Measurements from ENCODE around the gene XPNPEP3.

GRCh38 chr22:40844951-40845350, 12.0 kb upstream of the XPNPEP3 start:
- TF ChIP-seq, protein P1, sequence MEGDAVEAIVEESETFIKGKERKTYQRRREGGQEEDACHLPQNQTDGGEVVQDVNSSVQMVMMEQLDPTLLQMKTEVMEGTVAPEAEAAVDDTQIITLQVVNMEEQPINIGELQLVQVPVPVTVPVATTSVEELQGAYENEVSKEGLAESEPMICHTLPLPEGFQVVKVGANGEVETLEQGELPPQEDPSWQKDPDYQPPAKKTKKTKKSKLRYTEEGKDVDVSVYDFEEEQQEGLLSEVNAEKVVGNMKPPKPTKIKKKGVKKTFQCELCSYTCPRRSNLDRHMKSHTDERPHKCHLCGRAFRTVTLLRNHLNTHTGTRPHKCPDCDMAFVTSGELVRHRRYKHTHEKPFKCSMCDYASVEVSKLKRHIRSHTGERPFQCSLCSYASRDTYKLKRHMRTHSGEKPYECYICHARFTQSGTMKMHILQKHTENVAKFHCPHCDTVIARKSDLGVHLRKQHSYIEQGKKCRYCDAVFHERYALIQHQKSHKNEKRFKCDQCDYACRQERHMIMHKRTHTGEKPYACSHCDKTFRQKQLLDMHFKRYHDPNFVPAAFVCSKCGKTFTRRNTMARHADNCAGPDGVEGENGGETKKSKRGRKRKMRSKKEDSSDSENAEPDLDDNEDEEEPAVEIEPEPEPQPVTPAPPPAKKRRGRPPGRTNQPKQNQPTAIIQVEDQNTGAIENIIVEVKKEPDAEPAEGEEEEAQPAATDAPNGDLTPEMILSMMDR (IDR thresholded peaks at IDR 0.05), result no peak
- TF ChIP-seq POLR2A (IDR thresholded peaks at IDR 0.05) (no peak), EP300 (IDR thresholded peaks at IDR 0.05) (no peak)

All from suprapubic skin (tissue), 3 donors.